ENCODE measurements around the gene PRR23E. TPM values are rescaled to one million over a fixed set of nuclear protein-coding genes. Genes with fewer than 3 reads are reported as not detected.

PRR23E gene
- total RNA-seq, 2 donors from 2014 or later: not detected

GRCh38 chr3:127193341-127193740, 410 bp downstream of the PRR23E start:
- TF ChIP-seq POLR2A (IDR thresholded peaks at IDR 0.05) (no peak), CTCF (IDR thresholded peaks at IDR 0.05) (no peak)
- Histone ChIP-seq H3K27me3 (no peaks in the 10 kb centered on the region), H3K4me3 (no peak overlapping the region), H3K9me3 (no peaks in the 10 kb centered on the region), H3K4me1 (no peaks in the 10 kb centered on the region), H3K27ac (no peak overlapping the region), H3K36me3 (replicated peaks in 1 of 2; ENCODE audit: insufficient read depth in 1 of 2, low read depth in 2 of 2) (no peaks in the 10 kb centered on the region)
- ATAC-seq: no peak
- DNase-seq: no peak
- intact Hi-C loops (cut with DNase I): no loop called here
- WGBS, 2 donors: 73 to 81% methylated on average over 11 of the region's 11 CpGs

GRCh38 chr3:127193775-127194174, 844 bp downstream of the PRR23E start:
- 23 to 28% methylated on average over 3 of the region's 3 CpGs for WGBS, 2 donors
- TF ChIP-seq CTCF (IDR thresholded peaks at IDR 0.05) (no peak), POLR2A (IDR thresholded peaks at IDR 0.05) (no peak)
- intact Hi-C loops (cut with DNase I): no loop called here

DNA sequence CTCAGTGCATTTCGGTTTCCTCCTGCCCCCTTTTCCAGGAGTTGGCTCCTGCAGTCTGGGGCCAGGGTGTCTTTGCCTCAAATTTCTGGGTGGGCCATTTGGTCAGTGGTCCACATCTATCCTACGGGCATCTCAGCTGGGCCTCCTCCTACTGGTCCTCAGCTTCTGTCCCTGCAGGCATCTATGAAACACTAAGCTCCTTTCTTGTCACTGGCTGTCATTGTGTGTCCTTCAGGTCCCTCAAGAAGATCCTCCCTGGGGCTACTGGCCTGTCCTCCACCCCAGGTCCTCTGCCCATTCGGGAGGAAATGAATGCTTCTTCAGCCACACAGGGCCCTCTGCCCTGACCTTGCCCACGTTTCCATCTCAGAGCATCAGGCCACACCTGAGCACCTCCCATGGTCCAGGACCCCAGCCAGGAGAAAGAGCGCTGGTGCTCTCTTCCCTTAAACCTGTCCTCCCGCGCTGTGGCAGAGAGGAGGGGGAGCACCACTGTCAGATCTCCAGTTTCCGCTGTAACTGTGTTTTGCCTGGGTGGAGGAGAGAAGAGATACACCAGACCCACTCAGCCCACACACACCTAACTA, 1.8 kb downstream of the PRR23E start:
- DNase-seq (no peak), ATAC-seq (no peak)
- H3K36me3 ChIP-seq (replicated peaks in 1 of 2; ENCODE audit: insufficient read depth in 1 of 2, low read depth in 2 of 2): no peaks in the 10 kb centered on the region
- 87 to 92% methylated on average over 8 of the region's 8 CpGs for WGBS, 2 donors
- no peak for TF ChIP-seq CTCF (IDR thresholded peaks at IDR 0.05)
- TF ChIP-seq POLR2A (IDR thresholded peaks at IDR 0.05): no peak
- no peaks in the 10 kb centered on the region for H3K9me3 ChIP-seq
- intact Hi-C loops (cut with DNase I): no loop called here
- no peak overlapping the region for H3K4me3 ChIP-seq
- H3K4me1 ChIP-seq: no peaks in the 10 kb centered on the region
- no peak overlapping the region for H3K27ac ChIP-seq
- H3K27me3 ChIP-seq: no peaks in the 10 kb centered on the region

More at GRCh38 chr3:127193775-127194174, 844 bp downstream of the PRR23E start:
- DNase-seq (no peak), ATAC-seq (no peak)
- Histone ChIP-seq H3K4me3 (no peak overlapping the region), H3K9me3 (no peaks in the 10 kb centered on the region), H3K27me3 (no peaks in the 10 kb centered on the region), H3K36me3 (replicated peaks in 1 of 2; ENCODE audit: insufficient read depth in 1 of 2, low read depth in 2 of 2) (no peaks in the 10 kb centered on the region), H3K4me1 (no peaks in the 10 kb centered on the region), H3K27ac (no peak overlapping the region)

- intact Hi-C loops (cut with DNase I): no loop called here
- TF ChIP-seq POLR2A (IDR thresholded peaks at IDR 0.05) (no peak), CTCF (IDR thresholded peaks at IDR 0.05) (no peak)
- no peaks in the 10 kb centered on the region for H3K27me3 ChIP-seq
- DNase-seq: no peak
- no peak overlapping the region for H3K27ac ChIP-seq
- H3K4me1 ChIP-seq: no peaks in the 10 kb centered on the region
- H3K4me3 ChIP-seq: no peak overlapping the region
- ATAC-seq: no peak
- H3K36me3 ChIP-seq (replicated peaks in 1 of 2; ENCODE audit: insufficient read depth in 1 of 2, low read depth in 2 of 2): no peaks in the 10 kb centered on the region
- no peaks in the 10 kb centered on the region for H3K9me3 ChIP-seq
- 86% methylated on average over 6 of the region's 6 CpGs for WGBS, 2 donors
Measured at GRCh38 chr3:127195417-127195816, 2.5 kb downstream of the PRR23E start.

DNA sequence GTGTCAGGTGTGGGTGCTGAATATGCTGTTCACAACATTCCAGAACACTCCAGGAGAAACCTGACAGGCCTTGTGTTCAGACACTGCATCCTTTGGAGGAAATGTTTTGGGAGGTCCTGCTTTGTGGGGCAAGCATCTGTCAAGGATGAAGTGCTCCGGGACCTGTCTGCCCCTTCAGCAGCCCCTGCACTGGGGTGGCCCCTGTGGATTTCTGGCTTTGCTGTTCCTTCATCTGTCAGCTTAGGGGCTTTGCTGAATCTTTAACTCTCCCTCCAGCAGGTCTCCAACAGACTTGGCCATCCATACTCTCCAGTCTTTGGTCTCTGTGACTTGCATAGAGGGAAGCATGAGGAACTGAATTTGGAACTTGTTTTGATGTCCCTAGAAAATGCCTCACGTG, 3.1 kb downstream of the PRR23E start:
- no peaks in the 10 kb centered on the region for H3K4me1 ChIP-seq
- H3K27me3 ChIP-seq: no peaks in the 10 kb centered on the region
- 67 to 74% methylated on average over 2 of the region's 2 CpGs for WGBS, 2 donors
- H3K4me3 ChIP-seq: no peak overlapping the region
- TF ChIP-seq POLR2A (IDR thresholded peaks at IDR 0.05): no peak
- TF ChIP-seq CTCF (IDR thresholded peaks at IDR 0.05): no peak
- no peak for ATAC-seq
- intact Hi-C loops (cut with DNase I): no loop called here
- H3K9me3 ChIP-seq: no peaks in the 10 kb centered on the region
- no peak for DNase-seq
- H3K36me3 ChIP-seq (replicated peaks in 1 of 2; ENCODE audit: insufficient read depth in 1 of 2, low read depth in 2 of 2): no peaks in the 10 kb centered on the region
- H3K27ac ChIP-seq: no peak overlapping the region
